22Rv1 (cell line): ENCODE results near the gene NEDD4.

ENCODE experiments used
- ZFX ChIP-seq: fragments of 450-650 bp; IDR thresholded peaks from 2 replicates; pipeline ENCODE4 v1.6.1; 2017; ENCODE audit warnings: antibody characterized with exemption, borderline replicate concordance
- TF ChIP-seq, protein P1 (sequence below): fragments of 450-650 bp; IDR thresholded peaks from 2 replicates; pipeline ENCODE4 v1.5.1; 2017; ENCODE audit warnings: mild to moderate bottlenecking

DNA sequence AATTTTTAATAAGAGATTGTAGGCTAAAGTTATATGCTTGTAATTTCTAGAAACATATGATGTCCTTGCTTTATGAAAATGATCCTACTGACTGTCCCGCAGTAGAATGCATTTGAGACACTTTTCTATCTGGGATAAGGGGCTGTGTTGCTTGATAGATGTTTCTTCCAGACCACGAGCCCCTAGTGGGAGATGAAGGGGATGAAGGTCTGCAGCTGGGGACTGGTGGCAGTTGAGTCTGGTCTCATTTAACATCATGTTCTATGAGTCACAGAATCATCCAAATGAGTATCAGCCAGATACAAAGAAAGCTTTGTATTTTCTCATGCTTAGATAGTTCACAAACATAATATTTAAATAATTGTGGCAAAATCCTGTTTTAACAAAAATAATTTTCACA, 166.2 kb downstream of the NEDD4 start:
- TF ChIP-seq, protein P1, sequence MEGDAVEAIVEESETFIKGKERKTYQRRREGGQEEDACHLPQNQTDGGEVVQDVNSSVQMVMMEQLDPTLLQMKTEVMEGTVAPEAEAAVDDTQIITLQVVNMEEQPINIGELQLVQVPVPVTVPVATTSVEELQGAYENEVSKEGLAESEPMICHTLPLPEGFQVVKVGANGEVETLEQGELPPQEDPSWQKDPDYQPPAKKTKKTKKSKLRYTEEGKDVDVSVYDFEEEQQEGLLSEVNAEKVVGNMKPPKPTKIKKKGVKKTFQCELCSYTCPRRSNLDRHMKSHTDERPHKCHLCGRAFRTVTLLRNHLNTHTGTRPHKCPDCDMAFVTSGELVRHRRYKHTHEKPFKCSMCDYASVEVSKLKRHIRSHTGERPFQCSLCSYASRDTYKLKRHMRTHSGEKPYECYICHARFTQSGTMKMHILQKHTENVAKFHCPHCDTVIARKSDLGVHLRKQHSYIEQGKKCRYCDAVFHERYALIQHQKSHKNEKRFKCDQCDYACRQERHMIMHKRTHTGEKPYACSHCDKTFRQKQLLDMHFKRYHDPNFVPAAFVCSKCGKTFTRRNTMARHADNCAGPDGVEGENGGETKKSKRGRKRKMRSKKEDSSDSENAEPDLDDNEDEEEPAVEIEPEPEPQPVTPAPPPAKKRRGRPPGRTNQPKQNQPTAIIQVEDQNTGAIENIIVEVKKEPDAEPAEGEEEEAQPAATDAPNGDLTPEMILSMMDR: no peak
- no peak for TF ChIP-seq ZFX
